Left lung (tissue), 10 donors: ENCODE results near the gene HMMR. TPM values are rescaled to one million over a fixed set of nuclear protein-coding genes. Genes with fewer than 3 reads are reported as not detected.

ENCODE experiments used
- ATAC-seq: fragments of 200-7000 bp; cut with Tn5 transposase; one replicate; pipeline ENCODE4 v1.9.1; 2020; ENCODE audit warnings: moderate library complexity
- DNase-seq, 4 donors: peaks; one replicate each; pipeline ENCODE4 v3.0.0-alpha.2; 2013 to 2020
- H3K27ac ChIP-seq, 2 donors: fragments of 200-600 bp; sonication (generic) in 1 of 2; one replicate each; pipeline versions ENCODE4 v1.5.0 to v1.8.0; 2020 to 2021
- H3K27me3 ChIP-seq, 2 donors: fragments of 200-600 bp; sonication (generic) in 1 of 2; one replicate each; pipeline versions ENCODE4 v1.5.0 to v1.8.0; 2020 to 2021
- H3K36me3 ChIP-seq, 2 donors: fragments of 200-600 bp; sonication (generic) in 1 of 2; one replicate each; pipeline versions ENCODE4 v1.5.0 to v1.8.0; 2020 to 2021
- H3K4me1 ChIP-seq, 2 donors: fragments of 200-600 bp; one replicate each; pipeline ENCODE4 v1.8.0; 2021
- H3K4me3 ChIP-seq, 2 donors: fragments of 200-600 bp; sonication (generic) in 1 of 2; one replicate each; pipeline versions ENCODE4 v1.5.0 to v1.8.0; 2020 to 2021; ENCODE audit warnings: mild to moderate bottlenecking in 1 of 2
- H3K9me3 ChIP-seq, 2 donors: fragments of 200-600 bp; sonication (generic) in 1 of 2; one replicate each; pipeline versions ENCODE4 v1.5.0 to v1.8.0; 2020 to 2021
- CTCF ChIP-seq, 2 donors: fragments of 200-600 bp; sonication (generic) in 1 of 2; IDR thresholded peaks; one replicate each; pipeline versions ENCODE4 v1.5.0 to v1.8.0; 2021; ENCODE audit warnings: antibody characterized with exemption in 2 of 2
- intact Hi-C, 2 donors: fragments of 100-400 bp; cut with DNase I; formaldehyde crosslinking; loops; one replicate each; pipeline versions ENCODE4 v1.11.2 to v1.14.2; 2022
- polyA plus RNA-seq, 6 donors: library from polyadenylated mRNA; unstranded; fragments of 120-200 nt; gene quantifications; one replicate each; pipeline ENCODE4 v1.2.1, GENCODE V29; 2013; ENCODE audit not compliant: insufficient read length in 6 of 6
- total RNA-seq, 2 donors: library from RNA; stranded (reverse); fragmentation: NEBNext Ultra II Directional; extraction: Animal tissue kit (Norgen Biotek cat#: 25700); gene quantifications; one replicate each; pipeline ENCODE4 v1.2.1, GENCODE V29; 2021
- donor health status: DM: no; HTN: yes; CAD: no.
- donor health status: DM: no; HTN: no; CAD: no.

Gene HMMR
- total and polyA plus RNA-seq, 8 donors: 3.6 to 27.5 (median 12.9) TPM

GRCh38 chr5:163467682-163468081, 7.2 kb downstream of the HMMR start:
- peaks cover 0 to 5% of the 10 kb centered on the region in 2 donors for H3K36me3 ChIP-seq
- intact Hi-C loops: no loop called here
- no peak for ATAC-seq
- no peak for DNase-seq
- peaks cover 0 to 3% of the 10 kb centered on the region in 2 donors for H3K4me1 ChIP-seq
- H3K27me3 ChIP-seq: no peaks in the 10 kb centered on the region
- no peaks in the 10 kb centered on the region for H3K9me3 ChIP-seq
- H3K27ac ChIP-seq: no peak overlapping the region
- H3K4me3 ChIP-seq: no peak overlapping the region
- TF ChIP-seq CTCF (IDR thresholded peaks at IDR 0.05): no peak

- Histone ChIP-seq H3K27ac (no peak overlapping the region), H3K9me3 (no peaks in the 10 kb centered on the region), H3K4me3 (no peak overlapping the region), H3K27me3 (no peaks in the 10 kb centered on the region), H3K36me3 (peaks cover 0 to 6% of the 10 kb centered on the region in 2 donors), H3K4me1 (no peaks in the 10 kb centered on the region)
- ATAC-seq: no peak
- no peak for TF ChIP-seq CTCF (IDR thresholded peaks at IDR 0.05)
- no peak for DNase-seq
- intact Hi-C loops: no loop called here
These were observed 13.3 kb downstream of the HMMR start for GRCh38 chr5:163473635-163474243.

GRCh38 chr5:163475411-163475810, 15.0 kb downstream of the HMMR start:
- no peak for ATAC-seq
- no peak overlapping the region for H3K27ac ChIP-seq
- no peak overlapping the region for H3K4me3 ChIP-seq
- H3K27me3 ChIP-seq: no peaks in the 10 kb centered on the region
- H3K36me3 ChIP-seq: peaks cover 0 to 6% of the 10 kb centered on the region in 2 donors
- TF ChIP-seq CTCF (IDR thresholded peaks at IDR 0.05): no peak
- no peak for DNase-seq
- no peaks in the 10 kb centered on the region for H3K4me1 ChIP-seq
- no peaks in the 10 kb centered on the region for H3K9me3 ChIP-seq
- intact Hi-C loops: no loop called here

GRCh38 chr5:163478126-163478981, 17.9 kb downstream of the HMMR start:
- Histone ChIP-seq H3K9me3 (no peaks in the 10 kb centered on the region), H3K36me3 (peaks cover 0 to 4% of the 10 kb centered on the region in 2 donors), H3K4me3 (no peak overlapping the region), H3K27ac (no peak overlapping the region), H3K27me3 (no peaks in the 10 kb centered on the region), H3K4me1 (no peaks in the 10 kb centered on the region)
- ATAC-seq (no peak), DNase-seq (no peak)
- intact Hi-C loops: no loop called here
- no peak for TF ChIP-seq CTCF (IDR thresholded peaks at IDR 0.05)

- Histone ChIP-seq H3K4me1 (no peaks in the 10 kb centered on the region), H3K36me3 (peaks cover 0 to 4% of the 10 kb centered on the region in 2 donors), H3K27me3 (no peaks in the 10 kb centered on the region), H3K27ac (no peak overlapping the region), H3K4me3 (no peak overlapping the region), H3K9me3 (no peaks in the 10 kb centered on the region)
- ATAC-seq: no peak
- no peak for TF ChIP-seq CTCF (IDR thresholded peaks at IDR 0.05)
- no peak for DNase-seq
- intact Hi-C loops: no loop called here
These were observed 18.5 kb downstream of the HMMR start for GRCh38 chr5:163478982-163479271.
